Stimulated activated effector memory CD8-positive, alpha-beta T cell treated with anti-CD3 and anti-CD28 coated beads, Interleukin-12 subunit alpha, Interleukin-12 subunit beta, amount 100 ng/mL, for 72 hours (primary cell): ENCODE results near the gene IFITM5.
"Not testable (repeated sequence)": the region's sequence is repeated elsewhere in the genome, so short reads cannot be mapped to it uniquely, and the experiment has no call there.

ENCODE experiments used
- ATAC-seq: fragments of 150-1000 bp; cut with Tn5 transposase; 2 replicates; pipeline ENCODE4 v1.10.0; 2021
- DNase-seq, 2 donors: peaks; one replicate each; pipeline ENCODE4 v3.0.0; 2021 to 2022; ENCODE audit warnings: low spot score in 2 of 2
- H3K27ac Mint-ChIP-seq: one replicate; pipeline ENCODE4 v1.8.0; 2022; ENCODE audit warnings: mild to moderate bottlenecking, mixed read lengths
- H3K36me3 Mint-ChIP-seq: one replicate; pipeline ENCODE4 v1.8.0; 2022; ENCODE audit warnings: mild to moderate bottlenecking, mixed read lengths
- H3K4me1 Mint-ChIP-seq: one replicate; pipeline ENCODE4 v1.8.0; 2022; ENCODE audit warnings: mixed read lengths
- H3K4me3 Mint-ChIP-seq: one replicate; pipeline ENCODE4 v1.8.0; 2022; ENCODE audit warnings: mild to moderate bottlenecking, mixed read lengths
- H3K9me3 Mint-ChIP-seq: one replicate; pipeline ENCODE4 v1.8.0; 2022; ENCODE audit warnings: mixed read lengths

Gene IFITM5

DNA sequence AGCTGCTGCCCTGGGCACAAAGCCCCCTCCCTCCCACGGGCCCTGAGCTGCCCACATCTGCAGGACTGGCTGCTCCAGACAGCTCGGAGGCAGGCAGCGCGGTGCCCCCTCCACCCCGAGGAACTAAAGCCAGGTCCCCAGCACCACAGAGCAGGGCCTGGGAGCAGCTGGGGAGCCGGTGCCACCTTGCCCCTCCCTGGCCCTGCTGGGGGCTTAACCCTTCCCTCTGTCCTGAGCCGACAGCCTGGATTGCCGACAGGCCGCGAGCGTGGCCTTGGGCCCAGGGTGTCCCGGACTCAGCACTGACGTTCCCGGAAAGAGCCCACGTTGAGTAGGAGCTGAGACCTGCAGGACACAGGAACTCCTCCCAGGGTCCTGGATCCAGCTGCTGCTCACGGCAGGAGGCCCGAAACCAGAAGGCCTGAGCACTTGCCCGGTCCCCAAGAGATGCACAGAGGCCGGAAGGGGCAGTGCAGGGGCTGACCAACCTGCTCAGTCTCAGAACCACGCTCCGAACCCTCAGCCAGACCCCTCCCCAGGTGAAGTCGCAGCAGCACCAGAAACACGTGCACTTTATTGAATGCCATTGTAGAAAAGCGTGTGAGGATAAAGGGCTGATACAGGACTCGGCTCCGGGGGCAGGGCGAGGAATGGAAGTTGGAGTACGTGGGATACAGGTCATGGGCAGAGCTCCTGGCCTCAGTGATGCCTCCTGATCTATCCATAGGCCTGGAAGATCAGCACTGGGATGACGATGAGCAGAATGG, 20.0 kb upstream of the IFITM5 start:
- Mint-ChIP-seq H3K36me3 (peaks cover 30% of the 10 kb centered on the region), H3K4me1 (peaks cover 42% of the 10 kb centered on the region), H3K27ac (peak overlapping the region; percentile 32), H3K4me3 (peak overlapping the region; percentile 59)
- peak; percentile 29 for ATAC-seq
- H3K9me3 Mint-ChIP-seq, DNase-seq: not testable (repeated sequence)

DNA sequence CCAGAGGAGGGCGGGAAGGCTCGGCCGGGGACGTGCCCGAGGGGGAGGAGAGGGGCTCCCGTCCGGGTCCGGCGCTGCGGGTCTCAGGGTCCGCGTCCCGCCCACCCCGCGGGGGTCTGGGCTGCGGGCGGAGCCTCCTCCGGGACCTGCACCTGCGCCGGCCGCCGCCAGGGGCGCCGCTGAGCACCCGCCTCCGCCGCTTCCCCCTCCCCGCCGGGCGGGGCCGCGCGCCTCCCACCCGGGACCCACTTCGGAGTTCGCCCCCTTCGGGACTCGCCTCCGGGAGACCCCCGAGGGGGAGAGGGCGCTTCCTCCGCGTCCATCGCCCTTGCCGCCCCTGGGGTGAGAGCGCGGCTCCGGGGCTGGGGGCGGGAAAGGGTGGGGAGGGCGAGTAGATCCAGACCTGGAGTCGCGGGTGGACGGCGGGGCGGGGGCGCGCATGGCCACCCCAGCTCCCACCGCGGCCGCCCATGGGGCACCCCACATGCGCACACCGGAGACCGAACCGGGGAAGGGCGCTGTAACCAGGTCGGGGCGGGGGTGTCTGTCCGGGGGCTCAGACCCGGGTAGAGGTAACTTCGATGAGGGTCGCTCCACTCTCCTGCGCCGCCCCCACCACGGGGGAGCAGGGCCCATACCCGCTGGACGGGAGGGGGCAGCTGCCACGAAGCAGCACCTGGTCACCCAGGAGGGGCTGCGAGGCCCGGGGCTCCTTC, 19.2 kb upstream of the IFITM5 start:
- peak; percentile 54 for ATAC-seq
- Mint-ChIP-seq H3K4me1 (peaks cover 47% of the 10 kb centered on the region), H3K36me3 (peaks cover 33% of the 10 kb centered on the region), H3K4me3 (peak overlapping the region; percentile 59)
- H3K9me3 Mint-ChIP-seq, H3K27ac Mint-ChIP-seq, DNase-seq: not testable (repeated sequence)

DNA sequence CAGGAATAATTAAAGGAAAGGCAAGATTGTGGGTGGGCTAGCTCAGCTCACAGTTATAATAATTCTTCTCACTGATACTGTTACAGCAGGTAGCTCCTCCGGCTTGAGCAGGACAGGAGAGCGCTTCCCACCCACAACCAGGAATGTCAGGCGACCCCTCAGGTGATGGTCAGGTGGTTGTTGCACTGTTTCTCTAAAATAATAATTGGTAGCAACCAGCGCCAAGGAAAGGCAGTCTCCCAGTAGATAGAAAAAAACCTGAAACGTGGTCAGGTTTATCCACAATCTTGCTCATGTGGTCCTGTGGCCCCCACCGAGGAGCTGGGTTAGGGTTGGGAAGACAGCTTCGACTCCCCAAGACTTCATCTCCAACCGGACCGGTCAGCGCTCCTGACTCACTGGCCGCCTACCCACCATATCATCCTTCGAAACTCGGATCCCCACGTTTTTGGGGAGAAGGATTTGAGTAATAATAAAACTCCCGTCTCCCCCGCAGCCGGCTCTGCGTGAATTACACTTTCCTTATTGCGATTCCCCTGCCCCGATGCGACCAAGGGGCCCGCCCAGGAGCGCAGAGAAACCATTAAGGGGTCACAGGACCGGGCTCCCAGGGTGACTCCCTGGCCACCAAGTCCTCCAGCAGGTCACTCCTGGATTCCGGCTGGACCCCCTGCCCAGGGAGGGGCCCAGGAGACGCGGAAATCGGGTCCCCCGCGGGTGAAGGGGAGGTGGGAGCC, 18.5 kb upstream of the IFITM5 start:
- H3K36me3 Mint-ChIP-seq, result peaks cover 33% of the 10 kb centered on the region
- not testable (repeated sequence) for H3K9me3 Mint-ChIP-seq, DNase-seq
- peak overlapping the region; percentile 83 for H3K4me3 Mint-ChIP-seq
- H3K27ac Mint-ChIP-seq, result peak overlapping the region; percentile 96
- ATAC-seq, result peak; percentile 41
- H3K4me1 Mint-ChIP-seq, result peaks cover 55% of the 10 kb centered on the region

DNA sequence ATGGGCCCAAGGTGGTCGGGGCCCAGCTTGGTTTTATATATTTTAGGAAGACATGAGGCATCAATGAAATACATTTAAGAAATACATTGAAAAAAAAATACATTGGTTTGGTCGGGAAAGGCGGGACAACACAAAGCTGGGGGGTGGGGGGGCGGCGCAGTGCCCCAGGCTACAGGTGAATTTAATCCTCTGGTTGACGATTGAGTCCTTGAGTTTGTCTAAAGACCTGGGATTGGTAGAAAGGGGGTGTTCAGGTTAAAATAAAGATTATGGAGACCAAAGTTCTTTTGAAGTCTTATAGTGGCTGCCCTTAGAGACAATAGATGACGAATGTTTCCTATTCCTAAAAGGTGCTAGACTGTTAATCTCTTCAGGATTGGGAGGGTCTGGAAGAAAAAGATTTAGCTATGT, 17.6 kb upstream of the IFITM5 start:
- DNase-seq (no peak), ATAC-seq (no peak)
- Mint-ChIP-seq H3K4me1 (peaks cover 64% of the 10 kb centered on the region), H3K27ac (peak overlapping the region; percentile 96), H3K36me3 (peaks cover 33% of the 10 kb centered on the region), H3K4me3 (peak overlapping the region; percentile 83), H3K9me3 (no peaks in the 10 kb centered on the region)

DNA sequence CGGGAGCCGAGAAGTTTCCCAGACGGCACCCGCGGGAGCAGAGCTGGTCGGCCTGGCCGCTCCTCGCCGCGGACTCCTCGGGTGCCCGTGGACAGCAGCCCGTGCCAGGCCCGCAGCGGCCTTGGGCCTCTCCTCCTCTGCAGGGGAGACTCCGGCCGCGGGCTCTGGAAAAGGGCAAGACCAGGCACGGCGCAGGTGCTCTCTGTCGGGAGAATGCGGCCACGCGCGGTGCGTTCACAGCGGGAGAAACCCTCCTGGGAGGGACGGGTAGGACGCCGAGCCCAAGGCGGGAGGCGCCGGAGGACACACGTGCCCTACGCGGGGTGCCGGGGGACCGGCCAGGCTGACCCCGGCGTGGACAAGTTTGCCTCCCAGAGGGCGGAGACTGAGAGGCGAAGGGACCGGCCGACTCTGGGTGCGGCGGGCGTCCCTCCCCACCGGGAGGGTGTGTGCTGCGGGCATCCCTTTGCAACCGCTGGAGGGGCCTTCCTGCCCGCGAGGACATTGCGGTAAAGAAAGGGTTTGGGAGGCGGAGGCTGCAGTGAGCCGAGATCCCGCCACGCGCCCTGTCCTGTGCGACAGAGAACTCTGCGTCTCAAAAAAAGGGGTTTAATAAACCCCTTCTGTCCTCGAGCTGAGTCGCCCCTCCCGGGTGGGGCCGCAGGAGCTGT, 16.8 kb upstream of the IFITM5 start:
- H3K36me3 Mint-ChIP-seq, result peaks cover 33% of the 10 kb centered on the region
- peak overlapping the region; percentile 83 for H3K4me3 Mint-ChIP-seq
- ATAC-seq (no peak), DNase-seq (no peak)
- H3K27ac Mint-ChIP-seq, result peak overlapping the region; percentile 96
- no peaks in the 10 kb centered on the region for H3K9me3 Mint-ChIP-seq
- H3K4me1 Mint-ChIP-seq, result peaks cover 67% of the 10 kb centered on the region

DNA sequence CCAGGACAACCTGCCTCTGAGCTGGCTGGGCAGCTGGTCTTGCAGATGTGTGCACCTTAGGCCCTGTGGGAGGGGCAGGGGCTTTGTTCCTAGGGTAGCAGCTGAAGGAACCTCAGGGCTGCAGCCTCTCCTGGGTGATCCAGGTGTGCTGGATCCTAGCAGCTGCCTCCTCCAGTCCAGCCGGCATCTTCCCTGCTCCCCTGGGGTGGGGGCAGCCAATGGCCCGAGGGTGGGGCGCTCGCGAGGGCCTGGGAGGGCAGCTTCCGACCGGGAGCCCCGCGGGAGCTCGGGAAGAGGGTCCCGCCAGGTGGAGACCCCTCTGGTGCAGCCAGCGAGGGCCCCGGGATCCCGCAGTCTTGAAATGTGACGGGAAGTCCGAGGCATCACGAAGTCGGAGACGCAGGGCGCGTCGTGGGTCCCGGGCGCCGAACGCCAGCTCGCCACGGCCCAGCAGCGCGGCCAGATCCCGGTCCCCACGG, 16.2 kb upstream of the IFITM5 start:
- Mint-ChIP-seq H3K27ac (peak overlapping the region; percentile 96), H3K36me3 (peaks cover 33% of the 10 kb centered on the region), H3K9me3 (no peaks in the 10 kb centered on the region), H3K4me3 (peak overlapping the region; percentile 83), H3K4me1 (peaks cover 64% of the 10 kb centered on the region)
- ATAC-seq (no peak), DNase-seq (no peak)

DNA sequence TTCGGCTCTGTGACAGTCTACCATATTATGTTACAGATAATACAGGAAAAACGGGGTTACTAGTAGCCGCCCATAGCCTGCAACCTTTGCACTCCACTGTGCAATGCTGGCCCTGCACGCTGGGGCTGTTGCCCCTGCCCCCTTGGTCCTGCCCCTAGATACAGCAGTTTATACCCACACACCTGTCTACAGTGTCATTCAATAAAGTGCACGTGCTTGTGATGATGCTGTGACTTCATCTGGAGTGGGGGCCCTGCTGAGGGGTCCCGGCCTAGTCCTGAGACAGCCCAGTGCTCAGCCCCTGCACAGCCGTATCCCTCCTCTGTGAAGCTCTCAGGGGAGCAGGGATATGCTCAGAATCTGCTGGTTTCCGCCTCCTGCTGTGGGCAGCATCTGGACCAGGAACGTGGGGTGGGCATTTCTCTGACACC, 15.7 kb upstream of the IFITM5 start:
- Mint-ChIP-seq H3K36me3 (peaks cover 33% of the 10 kb centered on the region), H3K4me3 (peak overlapping the region; percentile 83), H3K27ac (peak overlapping the region; percentile 96), H3K4me1 (peaks cover 60% of the 10 kb centered on the region), H3K9me3 (no peaks in the 10 kb centered on the region)
- DNase-seq, result no peak
- ATAC-seq, result no peak

DNA sequence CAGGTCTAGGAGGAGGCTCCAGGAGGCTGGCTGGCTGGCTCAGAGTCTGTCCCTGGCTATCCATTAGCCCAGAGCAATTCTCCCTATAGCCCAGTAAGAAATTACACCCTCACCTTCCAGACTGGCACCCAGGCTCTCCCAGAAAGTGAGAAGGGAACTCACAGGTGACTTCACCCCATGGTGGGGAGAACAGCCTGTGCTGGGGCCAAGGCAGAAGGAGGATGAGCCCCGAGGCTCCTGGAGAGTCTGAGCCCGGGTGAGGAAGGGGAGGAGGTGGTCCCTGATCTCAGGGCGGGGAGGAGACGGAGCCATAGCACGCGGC, 15.2 kb upstream of the IFITM5 start:
- H3K9me3 Mint-ChIP-seq, DNase-seq: not testable (repeated sequence)
- H3K27ac Mint-ChIP-seq, result peak overlapping the region; percentile 96
- ATAC-seq, result peak; percentile 1
- peaks cover 58% of the 10 kb centered on the region for H3K4me1 Mint-ChIP-seq
- H3K4me3 Mint-ChIP-seq, result peak overlapping the region; percentile 83
- peaks cover 38% of the 10 kb centered on the region for H3K36me3 Mint-ChIP-seq

DNA sequence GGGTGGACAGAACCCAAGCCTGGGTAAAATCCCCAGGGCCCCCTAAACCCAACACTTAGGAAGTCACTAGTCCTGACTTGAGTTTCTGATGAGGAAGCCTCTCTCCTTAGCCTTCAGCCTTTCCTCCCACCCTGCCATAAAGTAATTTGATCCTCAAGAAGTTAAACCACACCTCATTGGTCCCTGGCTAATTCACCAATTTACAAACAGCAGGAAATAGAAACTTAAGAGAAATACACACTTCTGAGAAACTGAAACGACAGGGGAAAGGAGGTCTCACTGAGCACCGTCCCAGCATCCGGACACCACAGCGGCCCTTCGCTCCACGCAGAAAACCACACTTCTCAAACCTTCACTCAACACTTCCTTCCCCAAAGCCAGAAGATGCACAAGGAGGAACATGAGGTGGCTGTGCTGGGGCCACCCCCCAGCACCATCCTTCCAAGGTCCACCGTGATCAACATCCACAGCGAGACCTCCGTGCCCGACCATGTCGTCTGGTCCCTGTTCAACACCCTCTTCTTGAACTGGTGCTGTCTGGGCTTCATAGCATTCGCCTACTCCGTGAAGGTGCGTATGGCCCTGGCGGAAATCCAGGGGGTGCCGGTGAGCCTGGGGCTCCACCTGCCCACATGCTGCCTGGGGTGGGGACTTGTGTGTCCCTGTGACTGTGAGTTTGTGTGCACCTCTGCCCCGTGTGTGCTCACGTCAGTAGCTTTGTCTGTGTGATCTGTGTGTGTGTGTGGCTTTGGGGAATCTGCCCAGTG, 14.6 kb upstream of the IFITM5 start, which contains the start of gene IFITM1:
Gene IFITM1, plus strand, starts transcription at position 254 of the 767 bp plus-strand sequence. Its CDS starts 131 bp downstream, at position 385.
- H3K27ac Mint-ChIP-seq, result peak within 1 kb of the TSS; percentile 96
- ATAC-seq (peak; percentile 55), DNase-seq (peak in 1 of 2 donors; percentile 82)
- peaks cover 43% of the 10 kb centered on the region for H3K36me3 Mint-ChIP-seq
- H3K9me3 Mint-ChIP-seq, result no peaks in the 10 kb centered on the region
- peak within 1 kb of the TSS; percentile 83 for H3K4me3 Mint-ChIP-seq
- H3K4me1 Mint-ChIP-seq, result peaks cover 62% of the 10 kb centered on the region

DNA sequence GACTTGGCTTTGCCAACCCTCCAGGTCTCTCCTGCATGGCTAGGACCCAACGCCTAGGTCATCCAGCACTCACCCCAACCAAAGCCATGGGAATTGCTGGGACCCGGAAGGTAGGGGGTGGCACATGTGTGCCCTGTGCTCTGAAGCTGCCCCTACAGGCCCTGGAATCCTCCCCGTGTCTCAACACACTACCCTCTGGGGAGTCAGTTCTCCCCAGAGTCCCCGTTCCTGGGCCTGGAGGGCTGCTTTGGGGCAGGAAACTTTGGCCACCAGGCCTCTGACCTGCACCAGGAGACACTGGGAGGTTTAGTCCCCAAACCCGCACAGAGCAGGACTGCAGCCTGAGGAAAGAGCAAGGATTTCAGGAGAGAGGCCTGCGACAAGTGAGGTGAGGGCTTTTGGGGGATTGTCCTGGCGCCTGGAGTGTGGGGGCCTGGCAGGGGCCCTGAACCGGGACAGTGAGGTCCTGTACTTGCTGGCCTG, 14.0 kb upstream of the IFITM5 start:
- peaks cover 66% of the 10 kb centered on the region for H3K4me1 Mint-ChIP-seq
- ATAC-seq (no peak), DNase-seq (no peak)
- peak overlapping the region; percentile 83 for H3K4me3 Mint-ChIP-seq
- peak overlapping the region; percentile 96 for H3K27ac Mint-ChIP-seq
- H3K36me3 Mint-ChIP-seq, result peaks cover 49% of the 10 kb centered on the region
- H3K9me3 Mint-ChIP-seq, result no peaks in the 10 kb centered on the region

DNA sequence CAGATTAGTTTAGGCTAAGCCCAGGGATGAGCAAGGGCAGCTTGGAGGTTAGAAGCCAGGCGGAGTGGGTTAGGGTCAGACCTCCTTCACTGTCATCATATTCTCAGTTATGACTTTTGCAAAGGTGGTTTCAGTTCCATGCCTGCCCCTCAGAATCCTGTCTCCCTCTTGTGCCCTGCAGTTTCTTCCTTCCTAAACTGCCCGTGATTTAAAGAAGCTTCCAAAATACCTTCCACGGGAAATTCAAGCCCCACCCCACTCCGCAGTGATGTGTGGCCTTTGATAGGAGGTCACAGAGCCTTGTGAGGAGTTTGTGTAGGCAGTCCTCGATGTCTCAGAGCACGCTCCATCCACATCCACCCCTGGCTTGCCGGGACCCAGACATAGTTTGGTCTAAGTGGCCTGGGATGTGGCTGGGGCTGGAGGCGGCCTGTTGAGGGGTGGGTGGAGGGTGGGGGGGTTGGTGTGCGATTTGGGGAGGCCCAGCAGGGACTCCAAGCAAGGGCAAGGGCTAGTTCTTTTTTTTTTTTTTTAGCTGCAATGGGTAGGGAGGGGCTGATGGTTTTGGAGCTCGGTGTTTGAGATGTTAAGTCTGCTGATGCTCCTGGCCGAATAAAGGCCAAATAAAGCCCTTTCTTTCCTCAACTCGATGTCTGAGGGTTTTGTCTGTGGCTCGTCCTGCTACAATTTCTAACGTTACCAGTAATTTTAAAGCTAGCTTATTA, 12.9 kb upstream of the IFITM5 start:
- H3K4me1 Mint-ChIP-seq, result peaks cover 67% of the 10 kb centered on the region
- H3K9me3 Mint-ChIP-seq, result no peaks in the 10 kb centered on the region
- DNase-seq, result no peak
- ATAC-seq, result peak; percentile 34
- H3K4me3 Mint-ChIP-seq, result peak overlapping the region; percentile 83
- H3K27ac Mint-ChIP-seq, result peak overlapping the region; percentile 96
- peaks cover 47% of the 10 kb centered on the region for H3K36me3 Mint-ChIP-seq

DNA sequence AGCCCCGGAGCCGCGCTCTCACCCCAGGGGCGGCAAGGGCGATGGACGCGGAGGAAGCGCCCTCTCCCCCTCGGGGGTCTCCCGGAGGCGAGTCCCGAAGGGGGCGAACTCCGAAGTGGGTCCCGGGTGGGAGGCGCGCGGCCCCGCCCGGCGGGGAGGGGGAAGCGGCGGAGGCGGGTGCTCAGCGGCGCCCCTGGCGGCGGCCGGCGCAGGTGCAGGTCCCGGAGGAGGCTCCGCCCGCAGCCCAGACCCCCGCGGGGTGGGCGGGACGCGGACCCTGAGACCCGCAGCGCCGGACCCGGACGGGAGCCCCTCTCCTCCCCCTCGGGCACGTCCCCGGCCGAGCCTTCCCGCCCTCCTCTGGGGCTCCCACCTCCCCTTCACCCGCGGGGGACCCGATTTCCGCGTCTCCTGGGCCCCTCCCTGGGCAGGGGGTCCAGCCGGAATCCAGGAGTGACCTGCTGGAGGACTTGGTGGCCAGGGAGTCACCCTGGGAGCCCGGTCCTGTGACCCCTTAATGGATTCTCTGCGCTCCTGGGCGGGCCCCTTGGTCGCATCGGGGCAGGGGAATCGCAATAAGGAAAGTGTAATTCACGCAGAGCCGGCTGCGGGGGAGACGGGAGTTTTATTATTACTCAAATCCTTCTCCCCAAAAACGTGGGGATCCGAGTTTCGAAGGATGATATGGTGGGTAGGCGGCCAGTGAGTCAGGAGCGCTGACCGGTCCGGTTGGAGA, 11.9 kb upstream of the IFITM5 start:
- peak; percentile 27 for ATAC-seq
- DNase-seq, H3K9me3 Mint-ChIP-seq: not testable (repeated sequence)
- Mint-ChIP-seq H3K36me3 (peaks cover 38% of the 10 kb centered on the region), H3K27ac (peak overlapping the region; percentile 96), H3K4me1 (peaks cover 56% of the 10 kb centered on the region), H3K4me3 (peak overlapping the region; percentile 83)

DNA sequence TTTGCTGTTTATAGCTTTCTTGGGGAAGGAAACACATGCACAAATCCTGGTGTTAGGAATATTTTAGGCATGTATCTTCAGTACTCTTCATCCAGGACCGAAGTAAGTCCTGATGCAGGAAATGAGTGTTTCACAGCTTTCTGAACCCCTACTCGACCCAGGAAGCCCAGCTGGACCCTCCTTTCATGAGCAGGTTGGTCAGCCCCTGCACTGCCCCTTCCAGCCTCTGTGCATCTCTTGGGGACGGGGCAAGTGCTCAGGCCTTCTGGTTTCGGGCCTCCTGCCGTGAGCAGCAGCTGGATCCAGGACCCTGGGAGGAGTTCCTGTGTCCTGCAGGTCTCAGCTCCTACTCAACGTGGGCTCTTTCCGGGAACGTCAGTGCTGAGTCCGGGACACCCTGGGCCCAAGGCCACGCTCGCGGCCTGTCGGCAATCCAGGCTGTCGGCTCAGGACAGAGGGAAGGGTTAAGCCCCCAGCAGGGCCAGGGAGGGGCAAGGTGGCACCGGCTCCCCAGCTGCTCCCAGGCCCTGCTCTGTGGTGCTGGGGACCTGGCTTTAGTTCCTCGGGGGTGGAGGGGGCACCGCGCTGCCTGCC, 10.8 kb upstream of the IFITM5 start:
- Mint-ChIP-seq H3K4me3 (peak overlapping the region; percentile 90), H3K4me1 (peaks cover 63% of the 10 kb centered on the region), H3K36me3 (peaks cover 36% of the 10 kb centered on the region), H3K27ac (peak overlapping the region; percentile 90)
- not testable (repeated sequence) for ATAC-seq, H3K9me3 Mint-ChIP-seq, DNase-seq
